ENCODE results near the gene OSTF1. TPM values are rescaled to one million over a fixed set of nuclear protein-coding genes. Genes with fewer than 3 reads are reported as not detected.

The OSTF1 gene
- total RNA-seq, 4 donors from 2014 or later = 22.9 to 29.3 (median 26.9) TPM

DNA sequence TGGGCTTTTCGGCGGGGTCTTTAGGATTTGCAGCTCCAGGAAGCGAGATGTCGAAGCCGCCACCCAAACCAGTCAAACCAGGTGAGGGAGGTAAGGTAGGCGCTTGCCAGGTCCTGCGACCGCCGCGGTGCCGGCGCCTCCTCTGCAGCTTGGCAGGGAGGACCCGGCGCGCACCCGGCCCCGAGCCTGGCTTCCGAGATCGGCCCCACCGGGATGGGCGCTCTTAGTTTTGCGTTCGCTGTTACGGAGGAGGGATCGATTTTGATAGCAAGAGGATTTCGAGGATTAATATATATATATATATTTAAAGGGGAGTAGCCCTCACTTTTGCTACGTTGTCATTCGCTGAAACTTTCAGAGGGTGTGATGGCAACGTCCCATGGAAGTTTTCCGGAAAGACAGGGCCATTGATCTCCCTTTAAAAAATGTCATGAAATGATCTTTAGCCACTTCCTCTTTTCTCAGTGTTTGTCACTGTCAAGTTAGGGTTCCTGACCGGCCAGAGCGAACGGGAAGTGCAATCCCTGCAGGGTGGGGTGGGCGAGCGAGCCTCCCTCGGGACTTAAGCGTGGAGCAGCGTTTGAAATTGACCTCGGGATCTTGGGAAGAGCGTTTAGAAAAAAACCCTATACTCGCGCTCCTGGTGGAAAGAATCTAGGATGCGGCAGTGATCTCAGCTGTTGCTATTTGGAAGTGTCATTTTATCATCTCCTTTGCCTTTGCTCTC lies 495 bp downstream of the OSTF1 start:
- WGBS = 0% methylated on average over 23 of the region's 43 CpGs
- Histone ChIP-seq H3K9me3 (no peaks in the 10 kb centered on the region), H3K4me3 (peak overlapping the region; percentile 82 to 99 (median 96)), H3K27me3 (no peaks in the 10 kb centered on the region), H3K27ac (replicated peaks in 1 of 4) (peak overlapping the region; percentile 94 to 98 (median 96)), H3K4me1 (peaks cover 33 to 56% (median 43%) of the 10 kb centered on the region in 4 donors), H3K36me3 (no peaks in the 10 kb centered on the region)
- intact Hi-C loops (cut with DNase I) = loop anchor here (5.0 kb wide), 1 partner anchor 137 kb away; the partner anchor contains the start of gene C9orf40
- DNase-seq (ENCODE audit: extremely low spot score) = peak; percentile 92
- TF ChIP-seq, protein P1, sequence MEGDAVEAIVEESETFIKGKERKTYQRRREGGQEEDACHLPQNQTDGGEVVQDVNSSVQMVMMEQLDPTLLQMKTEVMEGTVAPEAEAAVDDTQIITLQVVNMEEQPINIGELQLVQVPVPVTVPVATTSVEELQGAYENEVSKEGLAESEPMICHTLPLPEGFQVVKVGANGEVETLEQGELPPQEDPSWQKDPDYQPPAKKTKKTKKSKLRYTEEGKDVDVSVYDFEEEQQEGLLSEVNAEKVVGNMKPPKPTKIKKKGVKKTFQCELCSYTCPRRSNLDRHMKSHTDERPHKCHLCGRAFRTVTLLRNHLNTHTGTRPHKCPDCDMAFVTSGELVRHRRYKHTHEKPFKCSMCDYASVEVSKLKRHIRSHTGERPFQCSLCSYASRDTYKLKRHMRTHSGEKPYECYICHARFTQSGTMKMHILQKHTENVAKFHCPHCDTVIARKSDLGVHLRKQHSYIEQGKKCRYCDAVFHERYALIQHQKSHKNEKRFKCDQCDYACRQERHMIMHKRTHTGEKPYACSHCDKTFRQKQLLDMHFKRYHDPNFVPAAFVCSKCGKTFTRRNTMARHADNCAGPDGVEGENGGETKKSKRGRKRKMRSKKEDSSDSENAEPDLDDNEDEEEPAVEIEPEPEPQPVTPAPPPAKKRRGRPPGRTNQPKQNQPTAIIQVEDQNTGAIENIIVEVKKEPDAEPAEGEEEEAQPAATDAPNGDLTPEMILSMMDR (IDR thresholded peaks at IDR 0.05) = peak; percentile 38 to 68 (median 38)
- no peak for TF ChIP-seq EP300 (IDR thresholded peaks at IDR 0.05)
- TF ChIP-seq POLR2A (IDR thresholded peaks at IDR 0.05; ENCODE audit: low read depth) = no peak
- peak; percentile 3 to 43 for TF ChIP-seq POLR2AphosphoS5 (IDR thresholded peaks at IDR 0.05)

- no peak for TF ChIP-seq POLR2AphosphoS5 (IDR thresholded peaks at IDR 0.05)
- TF ChIP-seq, protein P1 (IDR thresholded peaks at IDR 0.05) = peak in 1 of 3 experiments; percentile 4
- TF ChIP-seq EP300 (IDR thresholded peaks at IDR 0.05) = no peak
- no peak for TF ChIP-seq POLR2A (IDR thresholded peaks at IDR 0.05; ENCODE audit: low read depth)
- peaks cover 33 to 56% (median 41%) of the 10 kb centered on the region in 4 donors for H3K4me1 ChIP-seq
- H3K27ac ChIP-seq (replicated peaks in 1 of 4) = peak overlapping the region; percentile 94 to 98 (median 96)
- H3K4me3 ChIP-seq = peak overlapping the region; percentile 82 to 99 (median 96)
- 21% methylated on average over 11 of the region's 11 CpGs for WGBS
- no peak for DNase-seq (ENCODE audit: extremely low spot score)
- intact Hi-C loops (cut with DNase I) = loop anchor here (5.0 kb wide), 1 partner anchor 137 kb away; the partner anchor contains the start of gene C9orf40
- H3K27me3 ChIP-seq = no peaks in the 10 kb centered on the region
- H3K9me3 ChIP-seq = no peaks in the 10 kb centered on the region
- H3K36me3 ChIP-seq = no peaks in the 10 kb centered on the region
Observed at GRCh38 chr9:75089373-75089766, 1.1 kb downstream of the OSTF1 start.

DNA sequence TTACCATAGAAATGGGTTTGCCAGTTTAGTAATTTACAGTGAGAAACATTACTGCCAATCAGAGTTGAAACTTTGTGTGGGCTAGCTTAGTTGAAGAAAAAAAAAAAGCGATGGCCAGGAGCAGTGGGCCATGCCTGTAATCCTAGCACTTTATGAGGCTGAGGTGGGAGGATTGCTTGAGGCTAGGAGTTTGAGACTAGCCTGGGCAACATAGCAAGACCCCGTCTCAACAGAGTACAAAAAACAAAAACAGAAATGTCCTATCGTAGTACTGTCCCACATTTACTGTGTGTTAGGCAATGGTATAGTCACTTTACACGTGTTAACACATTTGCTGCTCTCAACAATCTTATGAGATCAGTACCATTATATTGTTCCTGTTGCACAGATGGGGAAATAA lies 2.3 kb downstream of the OSTF1 start:
- no peak overlapping the region for H3K4me3 ChIP-seq
- no peak overlapping the region for H3K27ac ChIP-seq (replicated peaks in 1 of 4)
- DNase-seq (ENCODE audit: extremely low spot score) = no peak
- intact Hi-C loops (cut with DNase I) = no loop called here
- H3K36me3 ChIP-seq = no peaks in the 10 kb centered on the region
- H3K27me3 ChIP-seq = no peaks in the 10 kb centered on the region
- H3K9me3 ChIP-seq = no peaks in the 10 kb centered on the region
- 89% methylated on average over 4 of the region's 4 CpGs for WGBS
- H3K4me1 ChIP-seq = peaks cover 33 to 59% (median 44%) of the 10 kb centered on the region in 4 donors
- TF ChIP-seq POLR2A (IDR thresholded peaks at IDR 0.05; ENCODE audit: low read depth) (no peak), EP300 (IDR thresholded peaks at IDR 0.05) (no peak), POLR2AphosphoS5 (IDR thresholded peaks at IDR 0.05) (no peak)
- TF ChIP-seq, protein P1 (IDR thresholded peaks at IDR 0.05) = no peak

GRCh38 chr9:75092766-75093165 lies 4.5 kb downstream of the OSTF1 start:
- WGBS = 89% methylated on average over 4 of the region's 4 CpGs
- peaks cover 24 to 53% (median 32%) of the 10 kb centered on the region in 4 donors for H3K4me1 ChIP-seq
- DNase-seq (ENCODE audit: extremely low spot score) = no peak
- intact Hi-C loops (cut with DNase I) = no loop called here
- no peaks in the 10 kb centered on the region for H3K9me3 ChIP-seq
- H3K27ac ChIP-seq (replicated peaks in 1 of 4) = no peak overlapping the region
- TF ChIP-seq POLR2AphosphoS5 (IDR thresholded peaks at IDR 0.05) = no peak
- TF ChIP-seq, protein P1 (IDR thresholded peaks at IDR 0.05) = no peak
- no peak for TF ChIP-seq POLR2A (IDR thresholded peaks at IDR 0.05; ENCODE audit: low read depth)
- TF ChIP-seq EP300 (IDR thresholded peaks at IDR 0.05) = no peak
- H3K27me3 ChIP-seq = no peaks in the 10 kb centered on the region
- no peaks in the 10 kb centered on the region for H3K36me3 ChIP-seq
- H3K4me3 ChIP-seq = no peak overlapping the region

All from esophagus muscularis mucosa (tissue), 4 donors.